CD4-positive, alpha-beta T cell treated with Interleukin-4 for 4 hours (primary cell): ENCODE measurements around the gene GSK3B.

Experiments
- DNase-seq: peaks from one replicate; pipeline ENCODE4 v3.0.0-alpha.2; 2020

The GSK3B gene

DNA sequence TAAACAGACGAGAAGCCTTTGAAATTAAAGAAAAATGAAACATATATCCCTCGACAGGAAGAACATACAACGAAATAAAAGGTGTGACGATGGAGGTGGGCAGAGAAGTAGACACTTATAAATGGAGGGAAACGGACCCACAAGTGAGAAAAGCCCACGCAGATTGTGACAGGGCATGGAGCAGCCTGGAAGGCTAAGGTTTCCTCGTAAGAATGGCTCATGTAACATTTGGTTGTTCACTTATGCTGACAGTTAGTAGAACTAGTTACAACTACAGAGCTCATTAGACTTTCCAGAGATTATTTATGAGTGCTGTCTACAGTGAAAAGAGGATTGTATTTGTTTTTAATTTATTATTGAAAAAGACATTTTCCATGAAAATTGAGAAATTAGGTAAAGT is 229.8 kb downstream of the GSK3B start:
- DNase-seq: no peak

DNA sequence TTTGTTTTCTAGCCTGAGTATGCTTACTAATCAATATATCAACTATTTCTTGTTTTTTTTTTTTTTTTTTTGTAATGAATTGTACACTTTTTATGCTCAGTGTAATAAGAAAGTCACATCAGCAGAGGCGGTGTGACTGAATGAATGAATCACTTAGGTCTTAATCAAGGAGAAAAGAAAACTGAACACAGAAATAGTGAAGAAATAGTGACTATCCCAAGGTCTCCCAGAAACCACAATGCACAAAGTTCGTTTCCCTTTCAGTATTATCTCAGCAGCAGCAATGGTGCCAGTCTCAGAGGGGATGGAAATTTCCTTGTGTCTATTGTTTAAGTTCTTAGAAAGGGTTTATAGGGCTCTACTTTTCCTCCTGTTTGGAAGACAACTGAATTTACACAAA is 231.6 kb downstream of the GSK3B start:
- no peak for DNase-seq

- DNase-seq: no peak
Observed at GRCh38 chr3:119861681-119862080, 232.6 kb downstream of the GSK3B start.

DNA sequence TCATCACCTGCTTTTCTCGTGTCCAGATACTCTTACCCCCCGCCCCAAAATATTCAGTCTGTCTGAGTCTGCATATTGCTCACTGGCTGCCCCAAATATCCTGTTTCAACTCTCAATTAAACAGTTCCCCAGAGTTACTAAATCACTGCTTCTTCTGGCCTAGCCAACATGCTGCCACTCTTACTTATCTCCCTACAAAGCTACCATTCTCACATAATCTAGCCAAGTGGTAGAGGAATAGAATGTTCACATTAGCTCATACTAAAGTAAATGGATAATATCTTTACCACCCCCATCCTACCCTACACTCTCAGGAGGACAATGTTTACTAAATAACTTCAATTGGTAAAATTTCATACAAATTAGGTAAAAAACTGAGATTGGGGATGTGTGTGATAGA is 234.5 kb downstream of the GSK3B start:
- no peak for DNase-seq

GRCh38 chr3:119858957-119859356 is 235.3 kb downstream of the GSK3B start:
- no peak for DNase-seq

GRCh38 chr3:119856695-119857094 is 237.6 kb downstream of the GSK3B start:
- no peak for DNase-seq

GRCh38 chr3:119849126-119849525 is 245.1 kb downstream of the GSK3B start:
- DNase-seq: no peak

- DNase-seq: no peak
Observed at GRCh38 chr3:119841808-119842471, 252.3 kb downstream of the GSK3B start.

GRCh38 chr3:119835556-119835955 is 258.7 kb downstream of the GSK3B start:
- no peak for DNase-seq

DNA sequence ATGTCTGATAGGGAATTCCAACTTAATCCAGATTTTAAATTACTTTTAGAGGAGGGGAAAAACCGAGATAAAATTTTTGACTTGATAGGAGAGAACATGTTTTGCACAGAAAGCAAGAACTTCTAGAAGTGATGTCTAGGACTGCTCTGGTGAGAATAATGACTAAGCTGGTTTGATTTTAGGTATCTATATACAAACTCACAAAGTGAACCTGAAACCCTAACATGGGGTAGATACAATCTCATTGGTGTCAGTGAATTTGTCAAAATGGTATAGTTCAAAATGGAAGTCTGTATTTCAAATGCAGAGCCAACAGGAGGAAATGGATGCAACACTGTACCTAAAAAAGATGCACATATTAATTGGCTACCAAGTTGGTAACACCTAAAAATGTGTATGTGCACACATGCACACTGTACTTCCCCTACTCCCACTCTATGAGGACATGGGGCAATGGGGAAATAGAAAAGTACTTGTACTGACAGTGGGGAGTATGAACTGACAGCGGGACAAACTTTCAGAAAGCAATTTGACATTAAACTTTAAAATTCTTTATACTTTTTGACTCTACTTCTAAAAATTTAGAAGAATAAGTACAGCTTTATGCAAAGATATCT is 259.4 kb downstream of the GSK3B start:
- DNase-seq: no peak

- no peak for DNase-seq
Observed at GRCh38 chr3:119831941-119832371, 262.3 kb downstream of the GSK3B start.

GRCh38 chr3:119831022-119831421 is 263.2 kb downstream of the GSK3B start:
- DNase-seq: no peak

GRCh38 chr3:119829420-119829819 is 264.8 kb downstream of the GSK3B start:
- DNase-seq: no peak

GRCh38 chr3:119826711-119827608 is 267.3 kb downstream of the GSK3B start:
- no peak for DNase-seq

- DNase-seq: no peak
Observed at GRCh38 chr3:119825820-119826219, 268.4 kb downstream of the GSK3B start.

DNA sequence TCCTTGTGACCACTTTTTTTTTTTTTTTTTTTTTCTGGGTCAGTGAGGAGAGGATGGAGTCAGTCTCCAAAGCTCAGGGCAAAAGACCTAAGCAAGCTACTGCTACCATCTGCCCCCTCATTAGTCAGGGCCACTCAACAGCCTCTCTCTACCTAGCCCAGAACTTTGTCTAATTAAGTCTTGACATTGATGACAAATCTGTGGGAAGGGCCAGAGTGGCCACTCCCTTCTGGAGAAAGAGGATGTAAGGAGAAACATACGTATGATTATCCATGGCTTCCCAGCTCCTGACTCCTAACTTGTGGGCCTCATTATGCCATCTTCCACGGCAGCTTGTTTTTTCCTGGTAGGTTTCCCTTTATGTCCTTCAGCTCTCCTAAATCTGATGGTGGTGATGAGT is 274.4 kb downstream of the GSK3B start:
- no peak for DNase-seq

- no peak for DNase-seq
Observed at GRCh38 chr3:119818937-119819336, 275.3 kb downstream of the GSK3B start.

- no peak for DNase-seq
Observed at GRCh38 chr3:119817583-119818363, 276.5 kb downstream of the GSK3B start.

GRCh38 chr3:119817071-119817470 is 277.2 kb downstream of the GSK3B start:
- no peak for DNase-seq

DNA sequence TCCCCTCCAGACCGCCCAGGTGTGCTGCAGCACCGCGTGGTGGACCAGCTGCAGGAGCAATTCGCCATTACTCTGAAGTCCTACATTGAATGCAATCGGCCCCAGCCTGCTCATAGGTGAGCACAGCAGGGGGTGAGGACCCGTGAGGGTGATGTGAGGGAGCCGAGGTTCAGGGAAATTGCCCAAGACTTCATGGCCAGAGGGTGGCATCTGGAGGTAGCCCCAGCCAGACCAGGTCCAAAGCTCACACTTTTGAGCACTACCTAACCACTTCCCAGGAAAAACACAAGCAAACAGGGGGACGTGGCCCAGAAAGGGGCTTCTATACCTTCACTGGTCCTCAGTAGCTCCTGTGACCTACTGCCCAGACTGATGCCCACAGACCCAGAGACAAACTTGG is 278.5 kb downstream of the GSK3B start:
- DNase-seq: no peak

DNA sequence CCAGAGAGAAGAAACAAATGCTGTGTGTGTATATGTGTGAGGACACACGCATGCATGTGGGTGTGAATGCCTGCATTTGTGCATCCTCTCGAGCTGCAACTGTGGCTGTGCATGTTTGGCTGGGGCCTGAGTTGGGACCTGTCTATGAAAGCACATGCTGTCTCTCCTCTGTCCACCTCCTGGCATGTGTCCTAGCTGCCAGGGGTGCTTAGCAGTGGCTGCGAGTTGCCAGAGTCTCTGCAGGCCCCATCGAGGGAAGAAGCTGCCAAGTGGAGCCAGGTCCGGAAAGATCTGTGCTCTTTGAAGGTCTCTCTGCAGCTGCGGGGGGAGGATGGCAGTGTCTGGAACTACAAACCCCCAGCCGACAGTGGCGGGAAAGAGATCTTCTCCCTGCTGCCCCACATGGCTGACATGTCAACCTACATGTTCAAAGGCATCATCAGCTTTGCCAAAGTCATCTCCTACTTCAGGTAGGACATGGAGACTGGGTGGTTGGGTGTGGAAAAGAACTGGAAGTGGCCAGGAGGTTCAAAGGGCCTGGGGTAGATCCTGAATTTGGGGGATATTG is 281.7 kb downstream of the GSK3B start:
- no peak for DNase-seq

DNA sequence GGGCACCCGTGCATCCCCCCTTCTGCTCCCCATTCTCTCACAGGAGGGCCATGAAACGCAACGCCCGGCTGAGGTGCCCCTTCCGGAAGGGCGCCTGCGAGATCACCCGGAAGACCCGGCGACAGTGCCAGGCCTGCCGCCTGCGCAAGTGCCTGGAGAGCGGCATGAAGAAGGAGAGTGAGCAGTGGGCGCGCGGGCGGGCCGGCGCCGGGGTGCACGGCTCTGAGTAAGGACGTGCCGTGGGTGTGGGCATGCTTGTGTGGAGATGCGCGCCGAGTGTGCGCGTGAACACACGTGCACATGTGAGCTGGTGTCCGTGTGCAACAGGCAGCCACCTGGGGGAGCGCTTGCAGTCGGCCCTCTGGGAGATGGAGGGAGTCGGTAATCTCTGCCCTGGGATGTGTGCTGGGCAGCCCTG is 284.2 kb downstream of the GSK3B start:
- peak; percentile 54 for DNase-seq
